ENCODE results near the gene ANKS1B.

- TF ChIP-seq CTCF (IDR thresholded peaks at IDR 0.05) (no peak), POLR2A (IDR thresholded peaks at IDR 0.05) (no peak)
Observed at GRCh38 chr12:99343960-99344359, 640.8 kb downstream of the ANKS1B start.
